Activated B cell treated with CpG ODN at 0.5 μM for 24 hours (primary cell): ENCODE results near the gene DTNA. TPM values are rescaled to one million over a fixed set of nuclear protein-coding genes. Genes with fewer than 3 reads are reported as not detected.

Source experiments
- ATAC-seq: fragments of 200-7000 bp; cut with Tn5 transposase; one replicate; pipeline ENCODE4 v1.10.0; 2021; ENCODE audit warnings: low read depth, mild to moderate bottlenecking, moderate library complexity
- CTCF ChIA-PET: fragments of 350-600 bp; sonication (Branson Sonifier 250); formaldehyde crosslinking; loops from one replicate; lab custom pipeline; 2021; ENCODE audit warnings: antibody characterized with exemption; lab: Charles Lee
- POLR2A ChIA-PET: fragments of 350-600 bp; sonication (Branson Sonifier 250); formaldehyde crosslinking; loops from one replicate; lab custom pipeline; 2021; ENCODE audit warnings: antibody characterized with exemption; lab: Charles Lee
- DNase-seq: peaks from one replicate; pipeline ENCODE4 v3.0.0; 2022
- H3K27ac Mint-ChIP-seq: one replicate; pipeline ENCODE4 v1.8.0; 2020; ENCODE audit warnings: mixed read lengths
- H3K27me3 Mint-ChIP-seq: one replicate; pipeline ENCODE4 v1.8.0; 2021; ENCODE audit warnings: mixed read lengths
- H3K36me3 Mint-ChIP-seq: one replicate; pipeline ENCODE4 v1.8.0; 2021; ENCODE audit warnings: low read depth, mixed read lengths
- H3K4me1 Mint-ChIP-seq: one replicate; pipeline ENCODE4 v1.8.0; 2021; ENCODE audit warnings: mixed read lengths
- H3K4me3 Mint-ChIP-seq: one replicate; pipeline ENCODE4 v1.8.0; 2020; ENCODE audit warnings: mild to moderate bottlenecking, mixed read lengths
- H3K9me3 Mint-ChIP-seq: one replicate; pipeline ENCODE4 v1.8.0; 2020; ENCODE audit warnings: mixed read lengths
- CTCF ChIP-seq: fragments of 200-600 bp; IDR thresholded peaks from one replicate; pipeline ENCODE4 v1.8.0; 2022; ENCODE audit warnings: antibody characterized with exemption, mild to moderate bottlenecking
- intact Hi-C: fragments of 100-400 bp; cut with micrococcal nuclease; formaldehyde crosslinking; loops from one replicate; pipeline ENCODE4 v1.15.1; 2024
- total RNA-seq: library from RNA; stranded (reverse); gene quantifications from 2 replicates; pipeline ENCODE4 v1.2.3, GENCODE V29; 2022

Gene DTNA
- total RNA-seq, 1 donor from 2014 or later, result not detected

GRCh38 chr18:34928088-34928753 is 218.1 kb downstream of the DTNA start:
- Mint-ChIP-seq H3K4me1 (no peaks in the 10 kb centered on the region), H3K4me3 (no peak overlapping the region), H3K27ac (no peak overlapping the region), H3K36me3 (no peaks in the 10 kb centered on the region), H3K27me3 (peaks cover 4% of the 10 kb centered on the region), H3K9me3 (no peaks in the 10 kb centered on the region)
- intact Hi-C loops, result no loop called here
- ATAC-seq, result no peak
- CTCF ChIA-PET, result no interaction called here
- DNase-seq, result no peak
- TF ChIP-seq CTCF, result no peak
- POLR2A ChIA-PET, result no interaction called here

- DNase-seq, result no peak
- no peak for TF ChIP-seq CTCF
- CTCF ChIA-PET, result no interaction called here
- Mint-ChIP-seq H3K27ac (no peak overlapping the region), H3K4me3 (no peak overlapping the region), H3K36me3 (no peaks in the 10 kb centered on the region), H3K27me3 (no peaks in the 10 kb centered on the region), H3K4me1 (no peaks in the 10 kb centered on the region), H3K9me3 (no peaks in the 10 kb centered on the region)
- POLR2A ChIA-PET, result no interaction called here
- intact Hi-C loops, result no loop called here
- no peak for ATAC-seq
Observed at GRCh38 chr18:34928754-34929335, 218.7 kb downstream of the DTNA start.

- intact Hi-C loops, result no loop called here
- no peaks in the 10 kb centered on the region for H3K9me3 Mint-ChIP-seq
- ChIA-PET POLR2A (no interaction called here), CTCF (no interaction called here)
- no peak for DNase-seq
- no peak overlapping the region for H3K4me3 Mint-ChIP-seq
- no peak overlapping the region for H3K27ac Mint-ChIP-seq
- ATAC-seq, result no peak
- H3K36me3 Mint-ChIP-seq, result no peaks in the 10 kb centered on the region
- TF ChIP-seq CTCF, result no peak
- H3K4me1 Mint-ChIP-seq, result no peaks in the 10 kb centered on the region
- no peaks in the 10 kb centered on the region for H3K27me3 Mint-ChIP-seq
Observed at GRCh38 chr18:34929336-34929780, 219.3 kb downstream of the DTNA start.

- no peak overlapping the region for H3K27ac Mint-ChIP-seq
- H3K4me1 Mint-ChIP-seq, result no peaks in the 10 kb centered on the region
- H3K9me3 Mint-ChIP-seq, result no peaks in the 10 kb centered on the region
- no peaks in the 10 kb centered on the region for H3K36me3 Mint-ChIP-seq
- intact Hi-C loops, result no loop called here
- H3K27me3 Mint-ChIP-seq, result no peaks in the 10 kb centered on the region
- ATAC-seq (no peak), DNase-seq (no peak)
- ChIA-PET POLR2A (no interaction called here), CTCF (no interaction called here)
- H3K4me3 Mint-ChIP-seq, result no peak overlapping the region
- TF ChIP-seq CTCF, result no peak
Observed at GRCh38 chr18:34932363-34932762, 222.3 kb downstream of the DTNA start.

- DNase-seq (no peak), ATAC-seq (no peak)
- ChIA-PET CTCF (no interaction called here), POLR2A (no interaction called here)
- no peaks in the 10 kb centered on the region for H3K9me3 Mint-ChIP-seq
- no peaks in the 10 kb centered on the region for H3K4me1 Mint-ChIP-seq
- no peak overlapping the region for H3K27ac Mint-ChIP-seq
- H3K27me3 Mint-ChIP-seq, result no peaks in the 10 kb centered on the region
- no peaks in the 10 kb centered on the region for H3K36me3 Mint-ChIP-seq
- no peak for TF ChIP-seq CTCF
- intact Hi-C loops, result no loop called here
- no peak overlapping the region for H3K4me3 Mint-ChIP-seq
Observed at GRCh38 chr18:34932792-34933466, 222.8 kb downstream of the DTNA start.
